ENCODE results near the gene PACSIN1.

Gene PACSIN1

GRCh38 chr6:34564181-34564580 is 98.3 kb downstream of the PACSIN1 start:
- H3K27me3 Mint-ChIP-seq = peaks cover 13% of the 10 kb centered on the region
- no peaks in the 10 kb centered on the region for H3K36me3 Mint-ChIP-seq
- no peak overlapping the region for H3K27ac Mint-ChIP-seq
- H3K4me1 Mint-ChIP-seq = no peaks in the 10 kb centered on the region
- no peak for ATAC-seq (ENCODE audit: low read depth)
- H3K4me3 Mint-ChIP-seq = no peak overlapping the region
- no peak for DNase-seq (ENCODE audit: low spot score in 2 of 2)
- no peaks in the 10 kb centered on the region for H3K9me3 Mint-ChIP-seq

- Mint-ChIP-seq H3K36me3 (no peaks in the 10 kb centered on the region), H3K27ac (no peak overlapping the region), H3K4me3 (no peak overlapping the region), H3K4me1 (no peaks in the 10 kb centered on the region), H3K27me3 (peaks cover 19% of the 10 kb centered on the region), H3K9me3 (no peaks in the 10 kb centered on the region)
- ATAC-seq (ENCODE audit: low read depth) = no peak
- no peak for DNase-seq (ENCODE audit: low spot score in 2 of 2)
Observed at GRCh38 chr6:34565722-34566137, 99.9 kb downstream of the PACSIN1 start.

GRCh38 chr6:34566830-34567546 is 101.1 kb downstream of the PACSIN1 start:
- DNase-seq (ENCODE audit: low spot score in 2 of 2) (no peak), ATAC-seq (ENCODE audit: low read depth) (no peak)
- H3K4me1 Mint-ChIP-seq = no peaks in the 10 kb centered on the region
- H3K4me3 Mint-ChIP-seq = no peak overlapping the region
- no peaks in the 10 kb centered on the region for H3K9me3 Mint-ChIP-seq
- H3K27me3 Mint-ChIP-seq = peaks cover 23% of the 10 kb centered on the region
- H3K27ac Mint-ChIP-seq = no peak overlapping the region
- no peaks in the 10 kb centered on the region for H3K36me3 Mint-ChIP-seq

GRCh38 chr6:34568341-34569201 is 102.7 kb downstream of the PACSIN1 start:
- H3K27me3 Mint-ChIP-seq = peaks cover 23% of the 10 kb centered on the region
- H3K36me3 Mint-ChIP-seq = no peaks in the 10 kb centered on the region
- ATAC-seq (ENCODE audit: low read depth) (no peak), DNase-seq (ENCODE audit: low spot score in 2 of 2) (no peak)
- H3K9me3 Mint-ChIP-seq = no peaks in the 10 kb centered on the region
- no peak overlapping the region for H3K4me3 Mint-ChIP-seq
- H3K4me1 Mint-ChIP-seq = no peaks in the 10 kb centered on the region
- peak overlapping the region; percentile 22 for H3K27ac Mint-ChIP-seq

GRCh38 chr6:34569361-34569973 is 103.6 kb downstream of the PACSIN1 start:
- Mint-ChIP-seq H3K27me3 (peaks cover 23% of the 10 kb centered on the region), H3K4me3 (no peak overlapping the region), H3K9me3 (no peaks in the 10 kb centered on the region), H3K4me1 (no peaks in the 10 kb centered on the region), H3K27ac (no peak overlapping the region), H3K36me3 (no peaks in the 10 kb centered on the region)
- ATAC-seq (ENCODE audit: low read depth) (no peak), DNase-seq (ENCODE audit: low spot score in 2 of 2) (no peak)

- no peak for DNase-seq (ENCODE audit: low spot score in 2 of 2)
- peaks cover 23% of the 10 kb centered on the region for H3K27me3 Mint-ChIP-seq
- H3K9me3 Mint-ChIP-seq = no peaks in the 10 kb centered on the region
- H3K4me1 Mint-ChIP-seq = no peaks in the 10 kb centered on the region
- no peaks in the 10 kb centered on the region for H3K36me3 Mint-ChIP-seq
- no peak for ATAC-seq (ENCODE audit: low read depth)
- H3K4me3 Mint-ChIP-seq = no peak overlapping the region
- no peak overlapping the region for H3K27ac Mint-ChIP-seq
Observed at GRCh38 chr6:34570066-34570833, 104.4 kb downstream of the PACSIN1 start.

GRCh38 chr6:34571388-34571787 is 105.5 kb downstream of the PACSIN1 start:
- no peaks in the 10 kb centered on the region for H3K9me3 Mint-ChIP-seq
- H3K4me3 Mint-ChIP-seq = no peak overlapping the region
- H3K27ac Mint-ChIP-seq = no peak overlapping the region
- peaks cover 18% of the 10 kb centered on the region for H3K27me3 Mint-ChIP-seq
- ATAC-seq (ENCODE audit: low read depth) (no peak), DNase-seq (ENCODE audit: low spot score in 2 of 2) (no peak)
- H3K36me3 Mint-ChIP-seq = no peaks in the 10 kb centered on the region
- no peaks in the 10 kb centered on the region for H3K4me1 Mint-ChIP-seq

- Mint-ChIP-seq H3K4me1 (no peaks in the 10 kb centered on the region), H3K27me3 (peaks cover 17% of the 10 kb centered on the region), H3K27ac (no peak overlapping the region), H3K4me3 (no peak overlapping the region), H3K9me3 (no peaks in the 10 kb centered on the region), H3K36me3 (no peaks in the 10 kb centered on the region)
- DNase-seq (ENCODE audit: low spot score in 2 of 2) (no peak), ATAC-seq (ENCODE audit: low read depth) (no peak)
Observed at GRCh38 chr6:34572021-34572420, 106.1 kb downstream of the PACSIN1 start.

- DNase-seq (ENCODE audit: low spot score in 2 of 2) (no peak), ATAC-seq (ENCODE audit: low read depth) (no peak)
- peaks cover 17% of the 10 kb centered on the region for H3K27me3 Mint-ChIP-seq
- H3K9me3 Mint-ChIP-seq = no peaks in the 10 kb centered on the region
- H3K36me3 Mint-ChIP-seq = no peaks in the 10 kb centered on the region
- H3K4me3 Mint-ChIP-seq = no peak overlapping the region
- H3K27ac Mint-ChIP-seq = no peak overlapping the region
- H3K4me1 Mint-ChIP-seq = no peaks in the 10 kb centered on the region
Observed at GRCh38 chr6:34572585-34572984, 106.7 kb downstream of the PACSIN1 start.

GRCh38 chr6:34573567-34574183 is 107.8 kb downstream of the PACSIN1 start:
- Mint-ChIP-seq H3K36me3 (no peaks in the 10 kb centered on the region), H3K27ac (no peak overlapping the region), H3K9me3 (no peaks in the 10 kb centered on the region), H3K4me3 (no peak overlapping the region), H3K27me3 (peaks cover 14% of the 10 kb centered on the region), H3K4me1 (no peaks in the 10 kb centered on the region)
- no peak for ATAC-seq (ENCODE audit: low read depth)
- DNase-seq (ENCODE audit: low spot score in 2 of 2) = no peak

- ATAC-seq (ENCODE audit: low read depth) (no peak), DNase-seq (ENCODE audit: low spot score in 2 of 2) (no peak)
- H3K4me3 Mint-ChIP-seq = no peak overlapping the region
- peak overlapping the region; percentile 28 for H3K27ac Mint-ChIP-seq
- H3K36me3 Mint-ChIP-seq = no peaks in the 10 kb centered on the region
- peaks cover 10% of the 10 kb centered on the region for H3K27me3 Mint-ChIP-seq
- no peaks in the 10 kb centered on the region for H3K9me3 Mint-ChIP-seq
- H3K4me1 Mint-ChIP-seq = no peaks in the 10 kb centered on the region
Observed at GRCh38 chr6:34574647-34575293, 108.9 kb downstream of the PACSIN1 start.

- ATAC-seq (ENCODE audit: low read depth) = no peak
- H3K27me3 Mint-ChIP-seq = peaks cover 10% of the 10 kb centered on the region
Observed at GRCh38 chr6:34575326-34575725, 109.5 kb downstream of the PACSIN1 start.

More at GRCh38 chr6:34575326-34575725, 109.5 kb downstream of the PACSIN1 start:
- Mint-ChIP-seq H3K4me3 (no peak overlapping the region), H3K9me3 (no peaks in the 10 kb centered on the region), H3K36me3 (no peaks in the 10 kb centered on the region), H3K27ac (peak overlapping the region; percentile 28), H3K4me1 (no peaks in the 10 kb centered on the region)
- no peak for DNase-seq (ENCODE audit: low spot score in 2 of 2)

Measured in memory B cell (primary cell).